SU-DHL-6 (cell line): Measurements from ENCODE around the gene TGIF1.

Experiments
- H2AFZ ChIP-seq: fragments of 200-600 bp; sonication (generic); 2 replicates; pipeline ENCODE4 v1.6.1; 2014; ENCODE audit warnings: low read depth, mild to moderate bottlenecking, moderate library complexity, mixed read lengths, antibody characterized with exemption, low read length; ENCODE audit not compliant: severe bottlenecking
- H3F3A ChIP-seq: fragments of 200-600 bp; shearing (Covaris generic); 2 replicates; pipeline ENCODE4 v1.6.0; 2016; ENCODE audit warnings: antibody characterized with exemption, mild to moderate bottlenecking; ENCODE audit not compliant: insufficient read depth
- H3K27ac ChIP-seq: fragments of 200-600 bp; sonication (generic); 2 replicates; pipeline ENCODE4 v1.5.1; 2016; ENCODE audit warnings: low read depth, mild to moderate bottlenecking, low read length, moderate library complexity, mixed read lengths
- H3K27me3 ChIP-seq: fragments of 200-600 bp; sonication (generic), shearing (Covaris generic); 2 replicates; pipeline ENCODE4 v1.6.0; 2014; ENCODE audit warnings: mild to moderate bottlenecking, low read length
- H3K36me3 ChIP-seq: fragments of 200-600 bp; sonication (generic); 2 replicates; pipeline ENCODE4 v1.6.1; 2014; ENCODE audit warnings: mild to moderate bottlenecking, low read length, mixed read lengths
- H3K4me2 ChIP-seq: fragments of 300-600, 200-600 bp; shearing (Covaris generic), sonication (generic); 2 replicates; pipeline ENCODE4 v1.6.0; 2014; ENCODE audit warnings: low read length, low read depth, mild to moderate bottlenecking; ENCODE audit not compliant: poor library complexity, severe bottlenecking
- H3K4me3 ChIP-seq: fragments of 200-600 bp; sonication (generic); 2 replicates; pipeline ENCODE4 v1.5.1; 2014; ENCODE audit warnings: antibody characterized with exemption, low read length, mild to moderate bottlenecking, mixed read lengths; ENCODE audit not compliant: insufficient read depth, poor library complexity, severe bottlenecking
- H3K79me2 ChIP-seq: fragments of 200-600 bp; sonication (generic); 2 replicates; pipeline ENCODE4 v1.6.1; 2014; ENCODE audit warnings: mild to moderate bottlenecking, low read length, moderate library complexity; ENCODE audit not compliant: insufficient read depth
- H3K9ac ChIP-seq: fragments of 200-600 bp; sonication (generic); 2 replicates; pipeline ENCODE4 v1.7.0; 2014; ENCODE audit warnings: mild to moderate bottlenecking, low read length
- H3K9me2 ChIP-seq: fragments of 200-600 bp; sonication (generic); replicated peaks from 2 replicates; pipeline ENCODE4 v1.6.1; 2014; ENCODE audit warnings: low read length; ENCODE audit not compliant: insufficient read depth
- H3K9me3 ChIP-seq: fragments of 200-600 bp; sonication (generic); 2 replicates; pipeline ENCODE4 v1.6.1; 2014; ENCODE audit warnings: low read length, mixed read lengths; ENCODE audit not compliant: insufficient read depth
- H4K20me1 ChIP-seq: fragments of 200-600 bp; sonication (generic); 2 replicates; pipeline ENCODE4 v1.6.1; 2014; ENCODE audit warnings: low read depth, mild to moderate bottlenecking, antibody characterized with exemption, low read length, moderate library complexity, mixed read lengths
- EZH2phosphoT487 ChIP-seq: fragments of 200-600 bp; sonication (generic), shearing (Covaris generic); conservative IDR thresholded peaks from 2 replicates; pipeline ENCODE4 v1.6.1; 2018; ENCODE audit warnings: mild to moderate bottlenecking, antibody characterized with exemption, low read length, moderate library complexity, mixed read lengths
- TF ChIP-seq, protein P1 (sequence below): fragments of 200-600 bp; sonication (generic); IDR thresholded peaks from one replicate; pipeline ENCODE4 v1.5.1; 2017; ENCODE audit warnings: antibody characterized with exemption, mild to moderate bottlenecking, low read length, moderate library complexity; ENCODE audit not compliant: insufficient read depth, poor library complexity, severe bottlenecking

Gene TGIF1

DNA sequence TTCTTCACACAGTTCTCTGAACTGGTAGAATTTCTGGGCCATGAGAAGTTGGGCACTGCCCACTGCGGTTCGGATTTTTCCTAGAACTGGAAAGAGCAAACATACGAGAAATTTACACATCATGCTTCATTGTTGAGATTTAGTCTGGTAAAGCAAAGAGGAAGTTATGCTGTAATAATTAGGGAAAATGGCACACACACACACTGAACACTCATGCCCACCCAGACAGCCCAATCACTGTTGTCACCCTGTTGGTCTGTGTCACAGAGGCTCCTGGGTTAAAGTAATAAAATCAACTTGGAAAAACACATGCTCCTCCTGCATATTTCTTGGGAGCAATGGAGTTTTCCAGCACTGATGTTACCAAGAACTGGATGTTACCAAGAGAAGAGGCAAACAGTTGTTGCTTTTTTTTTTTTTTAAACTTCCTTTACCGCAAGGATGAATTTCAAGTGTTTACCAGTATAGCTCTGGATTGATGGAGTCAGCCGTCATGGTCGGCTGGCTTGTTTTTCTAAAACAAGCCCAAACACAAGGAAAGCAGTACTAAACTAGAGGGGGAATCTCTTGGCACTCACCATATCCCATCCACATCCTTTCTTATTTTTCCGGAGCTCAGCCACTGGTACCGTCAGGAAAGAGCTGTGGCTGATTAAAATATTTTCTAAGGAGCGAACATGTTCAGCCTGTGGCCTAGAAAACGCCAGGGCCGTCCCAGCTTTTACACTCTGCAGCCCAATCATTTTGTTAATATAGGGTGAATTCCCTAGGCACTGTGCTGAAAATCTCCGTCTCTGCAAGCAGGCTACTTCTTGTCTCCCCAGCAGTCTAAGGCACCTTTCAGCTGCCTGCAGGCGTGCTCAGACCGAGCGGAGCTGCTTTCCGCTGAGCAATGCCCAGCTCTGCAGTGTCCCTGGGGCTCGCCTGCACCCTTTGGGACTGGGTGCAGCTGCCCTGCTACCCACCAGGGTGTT, 58.9 kb downstream of the TGIF1 start:
- no peak overlapping the region for H3K9ac ChIP-seq
- H3K9me2 ChIP-seq, result no peaks in the 10 kb centered on the region
- no peaks in the 10 kb centered on the region for H3K9me3 ChIP-seq
- TF ChIP-seq, protein P1, sequence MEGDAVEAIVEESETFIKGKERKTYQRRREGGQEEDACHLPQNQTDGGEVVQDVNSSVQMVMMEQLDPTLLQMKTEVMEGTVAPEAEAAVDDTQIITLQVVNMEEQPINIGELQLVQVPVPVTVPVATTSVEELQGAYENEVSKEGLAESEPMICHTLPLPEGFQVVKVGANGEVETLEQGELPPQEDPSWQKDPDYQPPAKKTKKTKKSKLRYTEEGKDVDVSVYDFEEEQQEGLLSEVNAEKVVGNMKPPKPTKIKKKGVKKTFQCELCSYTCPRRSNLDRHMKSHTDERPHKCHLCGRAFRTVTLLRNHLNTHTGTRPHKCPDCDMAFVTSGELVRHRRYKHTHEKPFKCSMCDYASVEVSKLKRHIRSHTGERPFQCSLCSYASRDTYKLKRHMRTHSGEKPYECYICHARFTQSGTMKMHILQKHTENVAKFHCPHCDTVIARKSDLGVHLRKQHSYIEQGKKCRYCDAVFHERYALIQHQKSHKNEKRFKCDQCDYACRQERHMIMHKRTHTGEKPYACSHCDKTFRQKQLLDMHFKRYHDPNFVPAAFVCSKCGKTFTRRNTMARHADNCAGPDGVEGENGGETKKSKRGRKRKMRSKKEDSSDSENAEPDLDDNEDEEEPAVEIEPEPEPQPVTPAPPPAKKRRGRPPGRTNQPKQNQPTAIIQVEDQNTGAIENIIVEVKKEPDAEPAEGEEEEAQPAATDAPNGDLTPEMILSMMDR, result no peak
- no peak for TF ChIP-seq EZH2phosphoT487
- no peaks in the 10 kb centered on the region for H3K79me2 ChIP-seq
- H4K20me1 ChIP-seq, result no peaks in the 10 kb centered on the region
- no peak overlapping the region for H3K27ac ChIP-seq
- H3K27me3 ChIP-seq, result no peaks in the 10 kb centered on the region
- no peak overlapping the region for H3K4me2 ChIP-seq
- no peak overlapping the region for H3K4me3 ChIP-seq
- no peaks in the 10 kb centered on the region for H3K36me3 ChIP-seq
- no peaks in the 10 kb centered on the region for H3F3A ChIP-seq
- no peak overlapping the region for H2AFZ ChIP-seq
